PFSK-1 (cell line): ENCODE results near the gene LCN12.

Experiments
- FOXP2 ChIP-seq: optimal IDR thresholded peaks from 2 replicates; pipeline ENCODE3; 2011; ENCODE audit warnings: borderline replicate concordance, control low read depth, inconsistent platforms; ENCODE audit not compliant: insufficient read depth; ENCODE audit errors: extremely low read length, extremely low read depth
- POLR2AphosphoS5 ChIP-seq: IDR thresholded peaks from 2 replicates; pipeline ENCODE4 v1.6.1; 2012; ENCODE audit warnings: low read depth, mild to moderate bottlenecking, control low read depth, low read length, moderate library complexity
- REST ChIP-seq, 2 experiments: IDR thresholded peaks; 2 replicates each; pipeline versions ENCODE4 v1.6.1 to v1.8.0; 2011 to 2012; ENCODE audit warnings: low read depth in 2 of 2, low read length in 2 of 2, control low read depth in 1 of 2, inconsistent platforms in 1 of 2, mild to moderate bottlenecking in 1 of 2, moderate library complexity in 1 of 2; ENCODE audit not compliant: insufficient read depth in 1 of 2
- SIN3A ChIP-seq: IDR thresholded peaks from 2 replicates; pipeline ENCODE4 v1.6.1; 2012; ENCODE audit warnings: mild to moderate bottlenecking, low read length, moderate library complexity, borderline replicate concordance; ENCODE audit not compliant: insufficient read depth
- TAF1 ChIP-seq: IDR thresholded peaks from 2 replicates; pipeline ENCODE4 v1.6.1; 2012; ENCODE audit warnings: low read length, control low read depth, borderline replicate concordance; ENCODE audit not compliant: insufficient read depth

The LCN12 gene

GRCh38 chr9:136946228-136947027, 5.6 kb upstream of the LCN12 start:
- no peak for TF ChIP-seq TAF1
- TF ChIP-seq FOXP2 = no peak
- no peak for TF ChIP-seq SIN3A
- TF ChIP-seq POLR2AphosphoS5 = no peak

- TF ChIP-seq POLR2AphosphoS5 = no peak
- no peak for TF ChIP-seq SIN3A
- no peak for TF ChIP-seq FOXP2
- no peak for TF ChIP-seq TAF1
- no peak for TF ChIP-seq REST (IDR thresholded peaks at IDR 0.05; ENCODE audit: insufficient read depth in 1 of 2, low read depth in 2 of 2, low read length in 2 of 2)
Measured at GRCh38 chr9:136947028-136947891, 4.8 kb upstream of the LCN12 start.

- TF ChIP-seq TAF1 (no peak), SIN3A (no peak), REST (IDR thresholded peaks at IDR 0.05; ENCODE audit: insufficient read depth in 1 of 2, low read depth in 2 of 2, low read length in 2 of 2) (no peak), POLR2AphosphoS5 (no peak), FOXP2 (no peak)
Measured at GRCh38 chr9:136947955-136948510, 4.0 kb upstream of the LCN12 start.

- TF ChIP-seq FOXP2 (no peak), POLR2AphosphoS5 (no peak), TAF1 (no peak), SIN3A (no peak), REST (IDR thresholded peaks at IDR 0.05; ENCODE audit: insufficient read depth in 1 of 2, low read depth in 2 of 2, low read length in 2 of 2) (no peak)
Measured at GRCh38 chr9:136949239-136949816, 2.7 kb upstream of the LCN12 start.
